GM18520 (cell line): ENCODE results near the gene ZSCAN31.
"Not testable (repeated sequence)": the region's sequence is repeated elsewhere in the genome, so short reads cannot be mapped to it uniquely, and the experiment has no call there.

Experiments
- ATAC-seq: cut with Tn5 transposase; IDR thresholded peaks from one replicate; pipeline ENCODE4 v1.9.1; 2021; ENCODE audit not compliant: unreplicated experiment

ZSCAN31 gene

DNA sequence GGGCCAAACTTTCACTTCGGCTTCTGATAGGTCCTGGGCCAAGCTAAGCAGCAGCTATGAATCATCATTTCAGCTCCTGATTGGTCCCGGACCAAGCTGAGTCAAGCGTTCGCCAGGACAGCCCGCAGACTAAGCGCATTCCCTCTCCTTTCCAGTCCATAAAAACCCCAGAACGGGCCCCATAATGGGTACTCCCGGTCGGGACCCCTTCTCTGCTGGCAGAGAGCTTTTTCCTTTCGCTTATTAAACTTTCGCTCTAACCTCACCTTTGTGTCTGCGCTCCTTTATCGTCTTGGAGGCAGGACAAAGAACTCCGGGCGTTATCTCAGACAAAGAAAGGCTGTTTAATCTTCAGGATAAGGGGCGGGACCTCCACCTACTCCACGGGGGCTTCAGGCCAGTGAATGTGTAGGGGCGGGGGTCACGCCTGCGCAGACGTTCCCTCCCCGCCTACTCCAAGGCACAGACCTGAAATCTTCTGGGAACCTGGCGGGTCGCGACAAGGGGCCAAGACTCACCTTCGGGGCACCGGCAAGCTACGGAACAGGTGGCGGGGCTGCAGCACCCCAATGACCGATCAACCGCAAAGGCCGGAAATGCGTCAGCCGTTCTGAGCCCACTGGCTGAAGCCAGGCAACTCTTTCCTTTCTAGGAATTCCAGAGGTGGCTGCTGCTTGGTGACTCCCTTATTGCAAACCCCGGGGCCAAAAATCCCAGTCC lies at the start of gene ZSCAN31:
Gene ZSCAN31 (minus strand): TSS at position 585 of the 720 bp plus-strand sequence. CDS start 6,465 bp downstream, outside the sequence.
- peak; percentile 74 for ATAC-seq

DNA sequence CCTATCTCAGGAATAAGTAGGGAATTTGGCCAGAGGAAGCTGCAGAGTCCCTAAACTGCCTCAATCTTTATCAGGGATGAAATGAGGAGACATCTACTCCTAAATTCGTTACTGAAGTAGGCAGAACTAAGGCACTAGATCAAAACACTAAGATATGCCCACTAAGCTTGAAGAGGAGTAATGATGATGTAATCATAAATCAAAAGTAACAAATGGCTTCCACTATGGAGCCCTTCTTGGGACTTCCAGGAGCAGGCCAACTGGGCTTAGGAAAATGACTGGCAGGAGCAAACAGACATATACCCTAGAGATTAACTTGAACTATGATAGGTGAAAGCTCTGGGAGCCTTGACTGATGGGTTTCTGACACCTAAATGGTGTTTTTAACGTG lies 48.2 kb upstream of the ZSCAN31 start:
- ATAC-seq = no peak

GRCh38 chr6:28383235-28384142 lies 47.5 kb upstream of the ZSCAN31 start:
- no peak for ATAC-seq

- no peak for ATAC-seq
Observed at GRCh38 chr6:28380381-28380780, 44.4 kb upstream of the ZSCAN31 start.

GRCh38 chr6:28378644-28379043 lies 42.7 kb upstream of the ZSCAN31 start:
- ATAC-seq = no peak

DNA sequence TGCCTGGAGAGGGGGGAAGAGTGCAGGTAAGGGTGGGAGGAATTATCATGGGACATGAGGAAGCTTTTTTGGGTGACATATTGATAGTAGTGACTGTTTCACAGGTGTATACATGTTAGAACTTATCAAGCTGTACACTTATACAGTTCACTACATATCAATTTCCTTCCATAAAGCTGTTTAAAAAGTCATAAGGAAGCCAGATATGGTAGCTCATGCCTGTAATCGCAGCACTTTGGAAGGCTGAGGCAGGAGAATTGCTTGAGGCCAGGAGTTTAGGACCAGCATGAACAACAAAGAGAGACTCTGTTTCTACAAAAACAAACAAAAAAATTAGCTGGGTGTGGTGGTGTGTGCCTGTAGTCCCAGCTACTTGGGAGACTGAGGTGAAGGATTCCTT lies 41.9 kb upstream of the ZSCAN31 start:
- ATAC-seq = no peak

DNA sequence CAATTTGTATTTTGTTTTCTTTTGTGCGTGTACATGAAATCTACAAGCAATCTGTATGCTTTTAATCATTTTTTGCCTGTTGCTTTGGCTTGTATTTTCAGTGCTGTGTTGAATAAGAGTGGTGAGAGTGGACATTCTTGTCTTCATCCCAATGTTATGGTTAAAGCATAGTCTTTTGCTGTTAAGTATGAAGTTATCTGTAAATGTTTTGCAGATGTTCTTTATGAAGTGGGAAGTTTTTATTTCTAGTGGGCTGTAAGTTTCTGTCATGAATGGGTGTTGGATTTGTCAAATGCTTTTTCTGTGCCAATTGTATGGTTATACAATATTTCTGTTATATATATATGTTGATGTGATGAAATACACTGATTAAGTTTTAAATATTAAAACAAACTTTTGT lies 38.0 kb upstream of the ZSCAN31 start:
- ATAC-seq = no peak

DNA sequence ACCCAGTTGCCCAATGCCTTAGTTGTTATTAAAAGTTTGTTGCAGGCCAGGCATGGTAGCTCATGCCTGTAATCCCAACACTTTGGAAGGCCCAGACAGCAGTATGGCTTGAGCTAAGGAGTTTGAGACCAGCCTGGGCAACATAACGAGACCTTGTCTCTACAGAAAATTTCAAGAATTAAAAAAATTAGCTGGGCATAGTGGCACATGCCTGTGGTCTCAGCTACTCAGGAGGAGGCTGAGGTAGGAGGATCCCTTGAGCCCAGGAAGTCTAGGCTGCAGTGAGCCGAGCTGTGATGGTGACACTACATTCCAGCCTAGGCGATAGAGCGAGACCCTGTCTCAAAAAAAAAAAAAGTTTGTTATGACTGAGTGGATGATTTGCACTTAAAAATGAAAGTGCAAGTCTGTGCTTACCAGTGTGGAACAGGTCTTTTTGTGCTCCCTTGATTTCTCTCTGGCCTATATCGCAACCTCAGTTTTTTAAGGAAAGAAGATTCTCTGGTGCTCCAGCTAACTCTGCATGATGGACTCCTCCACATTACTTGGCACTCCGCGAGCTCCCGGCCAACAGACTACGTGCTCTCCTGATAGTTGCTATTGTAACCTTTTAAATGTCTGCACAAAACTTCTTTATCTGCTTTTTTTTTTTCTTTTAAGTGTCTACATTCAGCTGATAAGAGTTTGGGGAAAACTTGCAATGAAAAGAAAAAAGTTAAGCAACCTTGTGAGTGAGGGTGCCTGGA lies 35.9 kb upstream of the ZSCAN31 start:
- no peak for ATAC-seq

DNA sequence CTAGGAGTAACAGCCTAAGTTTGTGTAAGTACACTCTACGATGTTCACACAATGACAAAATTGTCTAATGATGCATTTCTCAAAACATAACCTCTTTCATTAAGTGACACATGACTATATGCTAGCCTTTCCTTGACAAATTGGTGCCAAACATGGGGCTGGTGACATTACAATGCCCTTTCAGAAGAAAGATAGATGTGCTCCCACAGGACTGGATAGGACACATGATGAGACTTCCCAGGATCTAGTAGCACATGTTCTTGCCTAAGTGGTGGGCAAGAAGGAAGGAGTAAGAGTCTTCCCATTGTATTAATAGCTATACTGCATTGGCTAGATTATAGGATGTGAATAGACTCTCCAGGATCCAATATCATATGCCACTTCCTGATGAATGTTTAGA lies 35.3 kb upstream of the ZSCAN31 start:
- no peak for ATAC-seq

DNA sequence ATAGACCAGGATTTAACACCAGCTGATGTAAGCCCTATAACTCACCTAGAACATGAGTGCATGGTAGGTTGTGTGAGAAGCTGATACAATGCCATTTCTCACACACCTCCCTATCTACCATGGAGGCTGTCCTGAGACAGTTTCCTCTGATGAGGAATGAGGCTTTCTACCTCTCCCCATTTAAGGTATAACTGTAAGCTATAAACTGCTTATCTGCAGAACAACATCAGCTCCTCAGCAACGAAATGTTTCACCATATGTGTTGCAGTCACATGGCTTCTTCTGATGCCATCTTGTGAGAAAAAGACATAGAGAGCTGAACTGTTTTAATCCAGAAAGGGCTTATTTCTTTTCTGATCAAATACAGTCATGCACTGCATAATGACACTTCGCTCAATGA lies 34.5 kb upstream of the ZSCAN31 start:
- no peak for ATAC-seq

GRCh38 chr6:28369463-28369862 lies 33.5 kb upstream of the ZSCAN31 start:
- ATAC-seq = no peak

- ATAC-seq = no peak
Observed at GRCh38 chr6:28368522-28368921, 32.6 kb upstream of the ZSCAN31 start.

DNA sequence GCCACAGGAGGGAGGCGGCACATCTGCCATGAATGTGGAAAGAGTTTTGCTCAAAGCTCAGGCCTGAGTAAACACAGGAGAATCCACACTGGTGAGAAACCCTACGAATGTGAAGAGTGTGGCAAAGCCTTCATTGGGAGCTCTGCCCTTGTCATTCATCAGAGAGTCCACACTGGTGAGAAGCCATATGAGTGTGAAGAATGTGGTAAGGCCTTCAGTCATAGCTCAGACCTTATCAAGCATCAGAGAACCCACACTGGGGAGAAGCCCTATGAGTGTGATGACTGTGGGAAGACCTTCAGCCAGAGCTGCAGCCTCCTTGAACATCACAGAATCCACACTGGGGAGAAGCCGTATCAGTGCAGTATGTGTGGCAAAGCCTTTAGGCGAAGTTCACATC lies 29.6 kb upstream of the ZSCAN31 start:
- not testable (repeated sequence) for ATAC-seq

DNA sequence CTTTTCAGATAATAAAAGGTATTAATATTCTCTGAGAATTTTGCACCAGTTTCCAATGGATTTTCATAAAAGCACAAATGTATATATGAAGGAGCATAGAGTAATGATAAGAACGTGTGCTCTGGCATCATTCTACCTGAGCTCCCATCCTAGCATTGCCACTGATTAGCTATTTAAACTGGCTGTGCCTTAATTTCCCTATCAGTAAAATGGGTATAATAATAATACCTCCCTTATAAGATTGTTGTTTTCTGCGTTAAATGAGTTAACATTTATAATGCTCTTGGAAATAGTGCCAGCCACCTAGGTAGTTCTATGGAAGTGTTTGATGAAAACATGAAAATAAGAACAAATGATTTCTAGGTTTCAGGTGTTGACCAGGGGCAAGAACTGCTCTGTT lies 25.0 kb upstream of the ZSCAN31 start:
- no peak for ATAC-seq

- ATAC-seq = not testable (repeated sequence)
Observed at GRCh38 chr6:28359562-28359961, 23.6 kb upstream of the ZSCAN31 start.

DNA sequence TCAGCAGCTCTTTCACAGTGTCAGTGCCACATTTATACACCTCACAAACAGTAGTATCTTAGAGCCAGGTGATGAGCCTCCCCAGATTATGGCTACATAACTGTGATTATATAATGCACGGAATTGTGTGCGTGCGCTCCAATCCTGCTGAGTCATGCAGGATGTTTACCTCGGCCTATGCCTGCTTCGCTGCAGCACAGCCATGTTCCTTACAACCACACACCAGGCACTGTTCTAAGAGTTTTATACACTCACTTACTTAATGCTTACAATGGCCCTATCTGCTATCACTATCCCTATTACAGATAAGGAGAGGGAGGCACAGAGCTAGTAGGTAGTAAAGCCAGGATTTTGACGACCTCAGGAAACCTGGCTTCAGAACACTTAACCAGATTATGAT lies 21.1 kb upstream of the ZSCAN31 start:
- no peak for ATAC-seq

DNA sequence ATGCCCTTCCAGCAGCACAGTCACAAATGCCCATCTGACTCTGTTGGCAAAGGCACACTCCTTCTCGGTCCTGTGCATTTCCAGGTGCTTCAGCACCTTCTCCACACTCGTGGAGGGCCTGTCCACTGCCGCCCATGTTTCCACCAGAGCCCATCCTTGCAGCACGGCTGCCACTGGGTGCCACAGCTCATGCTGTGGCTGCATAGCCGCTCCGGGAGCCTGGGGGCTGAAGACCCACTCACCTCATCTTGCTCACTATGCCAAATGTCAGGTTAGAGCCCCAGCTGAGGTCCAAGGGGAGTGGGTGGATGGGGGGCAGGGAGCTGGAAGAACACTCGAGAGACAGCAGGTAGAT lies 20.7 kb upstream of the ZSCAN31 start:
- ATAC-seq = no peak

- no peak for ATAC-seq
Observed at GRCh38 chr6:28355743-28356665, 20.1 kb upstream of the ZSCAN31 start.

GRCh38 chr6:28354688-28355554 lies 19.0 kb upstream of the ZSCAN31 start:
- ATAC-seq = no peak
